ENCODE results near the gene OLFML2B.

The OLFML2B gene

GRCh38 chr1:162009501-162010174, 14.0 kb downstream of the OLFML2B start:
- no peaks in the 10 kb centered on the region for H3K36me3 ChIP-seq (replicated peaks)
- no peak overlapping the region for H3K4me3 ChIP-seq
- H3K27me3 ChIP-seq (ENCODE audit: low read depth), result no peaks in the 10 kb centered on the region
- no peaks in the 10 kb centered on the region for H3K9me3 ChIP-seq
- in situ Hi-C loops (cut with MboI; ENCODE audit: low sequenced_read_pairs), result no loop called here
- H3K4me1 ChIP-seq, result no peaks in the 10 kb centered on the region
- DNase-seq (ENCODE audit: low spot score in 2 of 2), result no peak

- DNase-seq (ENCODE audit: low spot score in 2 of 2), result no peak
- Histone ChIP-seq H3K27me3 (ENCODE audit: low read depth) (no peaks in the 10 kb centered on the region), H3K36me3 (replicated peaks) (no peaks in the 10 kb centered on the region), H3K9me3 (no peaks in the 10 kb centered on the region), H3K4me3 (no peak overlapping the region), H3K4me1 (no peaks in the 10 kb centered on the region)
- in situ Hi-C loops (cut with MboI; ENCODE audit: low sequenced_read_pairs), result no loop called here
These were observed 14.9 kb downstream of the OLFML2B start for GRCh38 chr1:162008799-162009198.

DNA sequence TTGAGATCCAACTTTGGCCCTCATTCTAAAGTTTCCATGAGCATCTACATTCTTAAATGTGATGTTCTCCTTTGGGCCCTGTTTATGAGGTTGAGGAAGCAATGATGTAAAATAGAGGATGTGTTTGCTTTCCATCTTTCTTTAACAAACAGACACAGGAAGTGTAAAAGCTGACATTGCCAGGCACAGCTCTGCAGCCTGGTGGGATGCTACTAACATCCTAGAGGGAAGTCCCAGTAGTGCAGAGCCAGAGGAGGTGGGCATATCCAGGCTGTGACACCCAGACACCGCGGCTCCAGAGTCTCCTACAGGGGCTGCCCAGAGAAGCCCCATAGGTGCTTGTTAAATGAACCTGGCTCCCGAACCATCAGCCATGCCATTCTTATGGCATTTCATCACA, 16.2 kb downstream of the OLFML2B start:
- no peak overlapping the region for H3K4me3 ChIP-seq
- H3K27me3 ChIP-seq (ENCODE audit: low read depth), result no peaks in the 10 kb centered on the region
- DNase-seq (ENCODE audit: low spot score in 2 of 2), result no peak
- in situ Hi-C loops (cut with MboI; ENCODE audit: low sequenced_read_pairs), result no loop called here
- H3K9me3 ChIP-seq, result no peaks in the 10 kb centered on the region
- H3K36me3 ChIP-seq (replicated peaks), result no peaks in the 10 kb centered on the region
- no peaks in the 10 kb centered on the region for H3K4me1 ChIP-seq

GRCh38 chr1:162006081-162006480, 17.6 kb downstream of the OLFML2B start:
- in situ Hi-C loops (cut with MboI; ENCODE audit: low sequenced_read_pairs), result no loop called here
- H3K9me3 ChIP-seq, result no peaks in the 10 kb centered on the region
- no peak overlapping the region for H3K4me3 ChIP-seq
- no peaks in the 10 kb centered on the region for H3K36me3 ChIP-seq (replicated peaks)
- H3K4me1 ChIP-seq, result no peaks in the 10 kb centered on the region
- H3K27me3 ChIP-seq (ENCODE audit: low read depth), result no peaks in the 10 kb centered on the region
- DNase-seq (ENCODE audit: low spot score in 2 of 2), result no peak

DNA sequence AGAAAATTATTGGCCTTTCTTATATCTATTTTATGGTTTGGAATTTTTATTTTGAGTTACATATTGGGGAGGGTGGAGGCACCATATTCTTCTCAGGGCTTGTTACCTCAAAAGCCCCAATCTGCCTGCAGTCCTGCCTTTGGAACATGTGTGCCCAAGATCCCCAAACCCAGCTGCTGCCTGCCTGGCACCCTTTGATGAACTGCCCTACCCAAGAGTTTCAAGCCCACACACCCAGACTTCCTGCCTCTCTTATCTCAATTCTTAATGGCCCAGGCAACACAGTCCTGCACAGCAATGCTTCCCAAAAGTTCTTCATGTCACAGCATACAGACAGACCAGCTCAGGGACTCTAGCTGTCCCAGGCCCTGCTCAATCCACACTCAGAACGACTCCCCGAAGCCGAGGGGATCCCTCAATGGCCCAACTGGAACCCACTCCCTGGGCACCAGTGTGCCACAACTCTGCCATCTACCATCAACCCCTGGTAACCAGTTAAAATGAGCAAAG, 19.2 kb downstream of the OLFML2B start:
- Histone ChIP-seq H3K36me3 (replicated peaks) (no peaks in the 10 kb centered on the region), H3K4me1 (no peaks in the 10 kb centered on the region), H3K27me3 (ENCODE audit: low read depth) (no peaks in the 10 kb centered on the region), H3K9me3 (no peaks in the 10 kb centered on the region), H3K4me3 (no peak overlapping the region)
- in situ Hi-C loops (cut with MboI; ENCODE audit: low sequenced_read_pairs), result no loop called here
- no peak for DNase-seq (ENCODE audit: low spot score in 2 of 2)

DNA sequence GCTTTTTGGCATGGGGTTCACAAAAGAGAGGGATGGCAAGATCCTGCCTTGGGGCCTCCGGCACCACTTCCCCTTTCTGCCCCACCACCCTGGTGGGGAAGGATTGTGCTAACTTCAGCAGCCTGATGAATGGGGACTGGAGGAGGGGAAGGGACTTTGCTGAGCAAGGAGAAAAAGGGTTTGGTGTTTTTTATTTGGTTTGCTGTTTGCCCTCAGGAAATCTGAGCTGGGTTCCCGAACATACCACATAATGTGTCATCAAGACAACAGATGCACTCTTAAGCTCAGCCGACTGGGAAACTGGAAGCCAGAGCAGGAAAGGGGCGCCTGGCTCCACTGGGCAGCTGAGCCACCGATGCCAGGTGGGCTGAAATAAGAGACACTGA, 19.8 kb downstream of the OLFML2B start:
- Histone ChIP-seq H3K36me3 (replicated peaks) (no peaks in the 10 kb centered on the region), H3K4me3 (no peak overlapping the region), H3K27me3 (ENCODE audit: low read depth) (no peaks in the 10 kb centered on the region), H3K4me1 (no peaks in the 10 kb centered on the region), H3K9me3 (no peaks in the 10 kb centered on the region)
- in situ Hi-C loops (cut with MboI; ENCODE audit: low sequenced_read_pairs), result no loop called here
- DNase-seq (ENCODE audit: low spot score in 2 of 2), result no peak

- Histone ChIP-seq H3K4me1 (no peaks in the 10 kb centered on the region), H3K4me3 (no peak overlapping the region), H3K36me3 (replicated peaks) (no peaks in the 10 kb centered on the region), H3K9me3 (no peaks in the 10 kb centered on the region), H3K27me3 (ENCODE audit: low read depth) (no peaks in the 10 kb centered on the region)
- in situ Hi-C loops (cut with MboI; ENCODE audit: low sequenced_read_pairs), result no loop called here
- DNase-seq (ENCODE audit: low spot score in 2 of 2), result no peak
These were observed 20.4 kb downstream of the OLFML2B start for GRCh38 chr1:162003061-162003829.

DNA sequence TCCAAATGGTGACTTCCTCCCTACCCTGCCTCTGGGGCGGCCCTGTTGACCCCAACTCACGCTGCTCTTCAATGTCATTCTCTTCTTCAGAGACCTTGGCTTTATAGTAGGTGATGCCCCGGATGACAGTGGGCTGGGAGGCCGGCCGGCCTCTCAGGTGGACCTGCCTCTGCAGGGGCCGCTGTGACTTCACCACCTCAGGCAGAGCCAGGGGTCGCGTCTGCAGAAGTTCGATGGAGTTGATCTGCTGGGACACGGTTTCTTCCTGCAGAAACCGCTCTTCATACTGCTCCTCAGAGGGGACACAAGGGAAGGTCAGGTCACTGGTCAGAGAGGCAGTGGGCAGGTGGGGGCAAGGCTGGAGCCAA, 23.6 kb downstream of the OLFML2B start:
- Histone ChIP-seq H3K4me3 (no peak overlapping the region), H3K27me3 (ENCODE audit: low read depth) (no peaks in the 10 kb centered on the region), H3K36me3 (replicated peaks) (no peaks in the 10 kb centered on the region), H3K4me1 (no peaks in the 10 kb centered on the region), H3K9me3 (no peaks in the 10 kb centered on the region)
- DNase-seq (ENCODE audit: low spot score in 2 of 2), result no peak
- in situ Hi-C loops (cut with MboI; ENCODE audit: low sequenced_read_pairs), result no loop called here

- in situ Hi-C loops (cut with MboI; ENCODE audit: low sequenced_read_pairs), result no loop called here
- H3K4me1 ChIP-seq, result no peaks in the 10 kb centered on the region
- H3K36me3 ChIP-seq (replicated peaks), result no peaks in the 10 kb centered on the region
- no peak overlapping the region for H3K4me3 ChIP-seq
- H3K9me3 ChIP-seq, result no peaks in the 10 kb centered on the region
- DNase-seq (ENCODE audit: low spot score in 2 of 2), result no peak
- no peaks in the 10 kb centered on the region for H3K27me3 ChIP-seq (ENCODE audit: low read depth)
These were observed 24.2 kb downstream of the OLFML2B start for GRCh38 chr1:161999301-162000052.

DNA sequence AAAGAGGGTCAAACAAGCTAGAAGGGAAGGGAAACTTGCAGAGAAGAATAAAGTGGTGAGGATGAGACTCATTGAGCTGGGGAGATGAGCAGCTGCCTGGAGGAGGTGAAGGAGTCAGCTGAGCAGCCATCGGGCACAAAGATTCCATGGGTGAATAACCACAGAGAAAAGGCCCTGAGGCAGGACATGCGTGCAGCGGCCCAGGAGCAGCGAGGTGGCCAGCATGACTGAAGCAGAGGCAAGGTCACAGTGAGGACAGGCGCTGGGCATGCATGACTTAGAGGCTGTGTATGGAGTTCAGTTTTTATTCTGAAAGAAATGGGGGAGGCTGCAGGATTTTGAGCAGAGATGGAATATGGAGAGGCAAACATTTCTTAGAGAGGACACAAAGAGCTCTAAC, 24.9 kb downstream of the OLFML2B start:
- in situ Hi-C loops (cut with MboI; ENCODE audit: low sequenced_read_pairs), result no loop called here
- H3K27me3 ChIP-seq (ENCODE audit: low read depth), result no peaks in the 10 kb centered on the region
- no peak overlapping the region for H3K4me3 ChIP-seq
- no peaks in the 10 kb centered on the region for H3K4me1 ChIP-seq
- DNase-seq (ENCODE audit: low spot score in 2 of 2), result no peak
- H3K9me3 ChIP-seq, result no peaks in the 10 kb centered on the region
- no peaks in the 10 kb centered on the region for H3K36me3 ChIP-seq (replicated peaks)

DNA sequence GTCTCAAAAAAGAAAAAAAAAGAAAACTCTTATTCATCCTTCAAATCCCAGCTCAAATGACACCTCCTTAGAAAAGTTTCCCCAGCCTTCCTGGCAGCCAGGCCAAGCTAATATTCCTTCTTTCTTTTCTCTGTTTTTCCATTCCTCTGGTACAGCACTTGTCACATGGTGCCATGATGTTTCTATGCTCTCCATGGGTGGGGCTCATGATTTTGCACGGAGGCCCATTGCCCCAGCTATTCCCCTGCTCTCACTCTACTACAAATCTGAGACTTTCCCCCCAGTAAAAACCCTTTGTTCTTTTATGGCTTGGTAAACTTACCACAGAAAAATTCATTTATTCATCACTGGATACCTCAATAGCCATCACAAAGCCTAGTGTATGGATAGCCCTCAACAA, 26.5 kb downstream of the OLFML2B start:
- DNase-seq (ENCODE audit: low spot score in 2 of 2), result no peak
- Histone ChIP-seq H3K9me3 (no peaks in the 10 kb centered on the region; the same call in 1 of the 2 replicates), H3K36me3 (replicated peaks) (no peaks in the 10 kb centered on the region), H3K4me1 (no peaks in the 10 kb centered on the region), H3K27me3 (ENCODE audit: low read depth) (no peaks in the 10 kb centered on the region), H3K4me3 (no peak overlapping the region)
- in situ Hi-C loops (cut with MboI; ENCODE audit: low sequenced_read_pairs), result no loop called here

DNA sequence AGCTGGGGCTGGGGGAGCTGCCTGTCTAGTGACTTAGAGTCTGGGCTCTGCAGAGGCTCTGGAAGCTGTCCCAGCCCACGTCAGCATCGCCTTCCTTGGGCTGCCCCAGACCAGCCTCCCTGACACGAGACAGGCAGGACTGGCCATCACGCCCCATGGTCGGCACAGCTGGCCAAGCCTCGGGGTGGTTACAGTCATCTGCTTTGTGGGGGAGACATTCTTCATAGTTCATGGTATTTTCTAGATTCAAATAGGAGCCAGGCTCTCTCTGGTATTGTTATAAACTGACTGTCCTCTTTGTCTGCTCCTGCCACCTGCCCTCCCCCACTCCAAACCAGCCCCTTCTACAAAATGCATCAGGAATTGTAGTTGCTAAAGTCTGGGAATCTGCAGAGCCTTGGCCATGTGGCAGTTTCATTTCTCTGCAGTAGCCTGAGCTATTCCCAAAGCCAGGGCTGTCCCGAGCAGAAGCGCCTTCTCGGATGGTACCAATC, 29.4 kb downstream of the OLFML2B start:
- no peak for DNase-seq (ENCODE audit: low spot score in 2 of 2)
- no peaks in the 10 kb centered on the region; the same call in 1 of the 2 replicates for H3K9me3 ChIP-seq
- H3K4me3 ChIP-seq, result no peak overlapping the region
- no peaks in the 10 kb centered on the region for H3K27me3 ChIP-seq (ENCODE audit: low read depth)
- in situ Hi-C loops (cut with MboI; ENCODE audit: low sequenced_read_pairs), result no loop called here
- no peaks in the 10 kb centered on the region for H3K4me1 ChIP-seq
- no peaks in the 10 kb centered on the region for H3K36me3 ChIP-seq (replicated peaks)

DNA sequence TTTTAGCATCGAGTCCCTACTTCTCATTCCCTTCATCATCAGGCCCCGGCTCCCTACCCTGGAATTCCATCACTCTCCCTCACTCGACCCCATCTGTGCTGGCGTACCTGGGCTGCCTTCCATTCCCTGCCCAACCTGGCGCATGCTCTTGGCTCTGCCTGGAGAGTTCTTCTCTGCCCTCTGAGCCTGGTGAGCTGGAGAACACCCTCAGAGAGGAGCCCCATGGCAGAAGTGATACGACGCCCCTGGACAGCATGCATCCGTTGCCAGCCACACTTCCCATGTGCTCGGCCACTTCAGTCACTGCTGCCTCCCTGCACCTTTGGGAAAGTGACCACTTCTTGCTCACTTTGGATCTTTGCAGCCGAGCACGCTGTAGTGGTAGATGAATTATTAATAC, 30.1 kb downstream of the OLFML2B start:
- Histone ChIP-seq H3K9me3 (no peaks in the 10 kb centered on the region; the same call in 1 of the 2 replicates), H3K4me3 (no peak overlapping the region), H3K4me1 (no peaks in the 10 kb centered on the region), H3K36me3 (replicated peaks) (no peaks in the 10 kb centered on the region), H3K27me3 (ENCODE audit: low read depth) (no peaks in the 10 kb centered on the region)
- in situ Hi-C loops (cut with MboI; ENCODE audit: low sequenced_read_pairs), result no loop called here
- DNase-seq (ENCODE audit: low spot score in 2 of 2), result no peak

- Histone ChIP-seq H3K36me3 (replicated peaks) (no peaks in the 10 kb centered on the region), H3K27me3 (ENCODE audit: low read depth) (no peaks in the 10 kb centered on the region), H3K4me3 (no peak overlapping the region), H3K4me1 (no peaks in the 10 kb centered on the region), H3K9me3 (no peaks in the 10 kb centered on the region; the same call in 1 of the 2 replicates)
- DNase-seq (ENCODE audit: low spot score in 2 of 2), result no peak
- in situ Hi-C loops (cut with MboI; ENCODE audit: low sequenced_read_pairs), result no loop called here
These were observed 33.9 kb downstream of the OLFML2B start for GRCh38 chr1:161989786-161990185.

All from HAP-1 (cell line).